NCI-H2081 treated with DMSO at 0.1 percent for 48 hours (cell line): ENCODE results near the gene DENND6B.
"Not testable (repeated sequence)": the region's sequence is repeated elsewhere in the genome, so short reads cannot be mapped to it uniquely, and the experiment has no call there.

ENCODE experiments used
- DNase-seq: peaks from one replicate; lab custom pipeline; 2025; lab: John Stamatoyannopoulos, UW

Gene DENND6B

GRCh38 chr22:50273352-50273751 is 53.5 kb downstream of the DENND6B start:
- not testable (repeated sequence) for DNase-seq

- no peak for DNase-seq
These were observed 54.6 kb downstream of the DENND6B start for GRCh38 chr22:50272044-50272802.

- no peak for DNase-seq
These were observed 55.3 kb downstream of the DENND6B start for GRCh38 chr22:50271519-50271970.

GRCh38 chr22:50270666-50271394 is 56.0 kb downstream of the DENND6B start:
- no peak for DNase-seq

DNA sequence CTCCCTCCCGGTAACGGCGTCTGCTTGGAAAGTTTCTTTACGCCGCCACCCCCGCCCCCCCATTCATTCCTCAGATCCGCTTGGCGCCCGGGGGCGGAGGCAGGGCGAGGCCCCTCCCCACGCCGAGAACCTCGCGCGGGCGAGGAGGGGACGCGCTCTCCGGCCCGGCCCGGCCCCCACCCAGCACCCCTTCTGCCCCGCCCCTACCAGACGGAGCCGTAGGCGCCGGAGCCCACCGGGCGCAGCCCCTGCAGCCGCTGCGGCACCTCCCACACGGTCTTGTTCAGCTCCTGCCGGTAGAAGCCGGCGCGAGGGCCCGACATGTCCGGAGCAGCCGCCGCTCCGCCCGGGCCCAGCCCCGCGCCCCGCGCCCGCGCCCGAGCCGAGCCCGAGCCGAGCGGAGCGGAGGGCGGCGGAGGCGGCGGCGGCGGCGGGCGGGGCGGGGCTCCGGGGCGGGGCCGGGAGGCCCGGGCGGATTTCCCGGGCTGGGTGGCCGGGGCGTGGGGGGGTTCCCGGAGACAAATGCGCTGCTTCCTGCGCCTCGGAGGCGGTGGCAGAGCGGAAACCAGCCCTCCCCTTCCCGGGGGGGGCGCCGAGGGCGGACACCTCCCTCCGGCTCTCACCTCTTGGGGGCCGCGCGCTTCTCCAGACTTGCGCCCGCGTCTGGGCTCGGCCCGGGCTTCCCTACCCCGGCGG is 56.7 kb downstream of the DENND6B start, which contains the start of gene MAPK11:
TSS of gene MAPK11 (minus strand) at position 411 of the 696 bp plus-strand sequence. CDS start at position 323, 88 bp downstream.
- no peak for DNase-seq

GRCh38 chr22:50269573-50269969 is 57.2 kb downstream of the DENND6B start:
- no peak for DNase-seq

- no peak for DNase-seq
These were observed 58.1 kb downstream of the DENND6B start for GRCh38 chr22:50268655-50269113.

GRCh38 chr22:50267591-50268390 is 59.0 kb downstream of the DENND6B start:
- DNase-seq, result no peak

- no peak for DNase-seq
These were observed 59.8 kb downstream of the DENND6B start for GRCh38 chr22:50266994-50267393.

DNA sequence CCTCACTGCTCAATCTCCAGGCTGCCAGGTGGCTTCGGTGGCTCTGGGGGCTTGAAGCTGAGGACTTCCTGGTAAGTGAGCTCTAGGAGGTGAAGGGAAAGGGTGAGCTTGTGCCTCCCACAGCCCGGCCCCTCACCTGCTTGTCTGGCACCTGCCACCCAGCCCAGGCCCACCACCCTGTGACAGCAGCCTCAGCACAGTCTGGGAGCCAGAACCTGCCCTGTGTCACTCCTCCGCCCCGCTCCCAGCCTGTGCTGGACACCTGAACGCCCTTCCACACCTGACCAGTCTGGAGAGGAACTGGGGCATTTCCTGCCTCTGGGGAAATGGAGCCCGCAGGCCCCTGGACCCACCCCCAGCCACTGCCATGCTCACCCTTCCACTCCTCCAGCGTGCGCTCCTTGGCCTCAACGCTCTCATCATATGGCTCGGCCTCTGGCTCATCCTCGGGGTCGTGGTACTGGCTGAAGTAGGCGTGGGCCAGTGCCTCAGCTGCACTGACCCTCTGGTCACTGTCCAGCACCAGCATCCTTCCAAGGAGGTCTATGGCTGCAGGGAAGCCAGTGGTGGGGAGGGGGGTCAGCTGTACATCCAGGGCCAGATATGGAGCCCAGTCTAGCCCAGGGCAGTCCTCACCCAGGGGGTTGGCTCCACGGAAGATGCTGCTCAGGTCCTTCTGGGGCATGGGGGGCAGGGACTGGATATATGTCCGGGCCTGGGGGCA is 61.7 kb downstream of the DENND6B start:
- DNase-seq, result no peak

DNA sequence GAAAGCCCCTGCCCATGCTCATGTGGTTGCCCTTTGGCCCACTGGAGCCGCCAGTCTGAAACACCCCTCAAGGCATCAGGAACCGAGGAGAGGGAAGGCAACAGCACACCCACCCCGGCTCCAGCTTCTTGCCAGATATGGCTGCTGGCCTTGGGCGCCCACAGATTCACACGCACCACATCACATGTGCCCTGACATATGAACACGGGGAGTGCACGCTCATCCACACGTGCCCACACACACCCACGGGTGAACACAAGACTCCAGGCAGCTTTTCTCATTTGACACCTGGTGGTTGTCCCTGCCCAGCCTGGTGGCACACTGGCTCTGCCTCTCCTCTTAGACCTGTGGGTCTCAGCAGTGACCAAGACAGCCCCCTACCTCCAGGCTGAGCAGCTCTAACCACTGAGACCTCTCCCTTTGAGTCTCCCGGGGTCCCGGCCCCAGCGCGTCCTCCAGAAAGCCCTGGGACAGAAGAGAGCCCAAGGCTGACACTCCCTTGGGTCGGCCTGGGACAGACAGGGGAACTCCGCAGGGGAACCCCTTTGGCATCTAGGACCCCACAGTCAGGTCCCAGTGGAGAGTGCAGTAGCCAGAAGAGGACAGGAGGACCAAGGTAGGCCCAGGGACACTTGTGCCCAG is 62.6 kb downstream of the DENND6B start:
- DNase-seq, result no peak

DNA sequence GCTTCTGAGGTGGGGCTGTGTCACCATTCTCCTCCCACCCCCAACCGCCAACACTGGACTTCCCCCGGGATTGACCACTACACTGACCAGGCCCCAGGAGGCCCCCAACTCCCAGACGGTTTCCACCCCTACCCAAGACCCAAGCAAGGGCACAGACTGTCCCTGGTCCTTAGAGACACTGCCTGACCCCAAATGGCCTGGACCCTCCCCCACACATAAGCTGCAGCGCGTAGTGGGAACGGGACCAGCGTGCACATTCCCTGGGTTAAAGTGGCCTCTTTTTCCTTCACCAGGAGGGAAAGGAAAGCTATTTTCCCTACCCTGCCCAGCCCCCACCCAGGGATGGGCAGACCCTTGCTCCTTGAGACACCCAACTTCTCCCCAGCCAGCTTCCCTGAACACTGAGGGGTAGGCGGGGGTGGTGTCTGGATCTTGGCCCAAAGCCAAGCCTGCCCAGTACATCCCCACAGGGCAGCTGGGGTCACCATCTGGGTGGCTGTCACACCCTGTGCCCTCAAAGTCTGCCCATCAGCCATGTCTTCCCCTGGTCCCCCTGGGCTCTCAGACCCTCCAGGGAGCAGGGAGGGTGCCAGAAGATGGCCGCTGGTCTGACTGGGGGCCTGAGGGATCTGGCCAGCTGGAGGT is 63.7 kb downstream of the DENND6B start:
- DNase-seq, result no peak

GRCh38 chr22:50262460-50262911 is 64.3 kb downstream of the DENND6B start:
- DNase-seq, result no peak

DNA sequence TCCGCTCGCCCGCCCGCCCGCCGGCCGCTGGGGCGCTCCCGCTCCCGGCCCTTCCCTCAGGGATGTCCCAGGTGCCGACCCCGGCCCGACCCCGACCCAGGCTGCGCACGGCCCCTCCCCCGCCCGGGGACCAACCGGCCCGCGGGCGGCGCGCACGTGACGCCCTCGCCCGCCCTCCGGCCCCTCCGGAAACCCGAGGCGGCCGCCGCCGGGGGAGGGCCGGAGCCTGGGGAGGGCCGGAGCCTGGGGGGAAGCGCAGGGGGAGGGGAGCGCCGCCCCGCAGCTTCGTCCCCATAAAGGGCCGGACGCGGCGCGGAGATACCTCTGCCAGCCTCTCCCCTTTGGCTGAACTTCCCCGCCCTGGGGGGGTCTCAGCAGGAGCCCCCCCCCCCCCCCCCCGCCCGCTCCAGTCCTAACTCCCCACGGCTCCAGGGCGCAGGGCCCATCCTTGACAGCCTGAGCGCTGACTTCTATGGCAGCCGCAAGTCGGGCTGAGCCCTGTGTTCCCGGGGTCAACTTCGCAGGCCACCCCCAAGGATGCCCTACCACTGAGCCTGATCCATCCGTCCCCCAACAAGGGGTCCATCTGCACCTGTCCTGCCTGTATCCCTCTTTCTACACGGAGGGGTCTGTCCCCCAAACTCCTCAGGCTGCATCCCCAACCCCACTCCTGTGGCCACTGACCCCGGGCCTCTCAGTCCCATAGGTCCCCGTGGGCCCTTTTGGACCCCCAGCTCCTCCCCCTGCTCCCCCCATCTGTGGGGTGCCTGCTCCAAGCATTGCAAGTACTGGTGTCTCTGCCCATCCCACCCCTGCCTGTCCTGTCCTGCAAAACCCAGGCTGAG is 65.0 kb downstream of the DENND6B start, which contains the start of gene MAPK12:
TSS of gene MAPK12 (minus strand) at position 69 of the 845 bp plus-strand sequence. CDS start 174 bp downstream, outside the sequence.
- DNase-seq, result no peak

DNA sequence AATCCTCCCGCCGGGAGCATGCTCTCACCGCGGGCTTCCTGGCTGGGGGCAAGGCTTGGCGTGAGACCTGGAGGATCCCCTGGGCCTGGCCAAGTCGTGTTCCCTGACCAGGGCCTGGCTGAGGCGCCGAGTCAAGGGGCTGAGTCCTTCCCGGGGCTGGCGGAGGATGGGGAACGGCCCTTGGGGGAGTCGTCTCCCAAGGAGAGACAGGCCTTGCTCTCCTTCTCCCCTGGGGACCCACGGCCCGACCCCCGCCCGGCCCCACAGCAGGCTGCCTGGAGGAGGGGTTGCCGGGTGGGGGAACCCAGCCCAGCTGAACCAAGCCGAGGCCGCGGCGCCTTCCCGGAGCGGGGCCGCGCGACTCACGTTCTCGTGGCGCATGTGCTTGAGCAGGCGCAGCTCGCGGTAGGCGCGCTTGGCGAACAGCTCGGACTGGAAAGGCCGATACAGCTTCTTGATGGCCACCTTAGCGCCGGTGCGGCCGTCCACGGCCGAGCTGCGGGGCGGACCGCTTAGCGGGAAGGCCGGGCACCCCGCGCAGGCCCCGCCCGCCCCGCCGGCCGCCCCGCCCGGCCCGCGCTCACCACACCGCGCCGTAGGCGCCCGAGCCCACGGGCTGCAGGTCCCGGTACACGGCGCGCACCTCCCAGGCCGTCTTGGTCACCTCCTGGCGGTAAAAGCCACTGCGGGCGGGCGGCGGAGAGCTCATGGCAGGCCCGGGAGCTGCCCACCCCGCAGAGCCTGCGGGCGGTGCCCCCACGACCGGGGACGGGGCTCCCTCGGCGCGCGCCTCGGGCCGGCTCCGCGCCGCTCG is 65.8 kb downstream of the DENND6B start:
- no peak for DNase-seq

- DNase-seq, result no peak
These were observed 66.4 kb downstream of the DENND6B start for GRCh38 chr22:50260434-50260800.

DNA sequence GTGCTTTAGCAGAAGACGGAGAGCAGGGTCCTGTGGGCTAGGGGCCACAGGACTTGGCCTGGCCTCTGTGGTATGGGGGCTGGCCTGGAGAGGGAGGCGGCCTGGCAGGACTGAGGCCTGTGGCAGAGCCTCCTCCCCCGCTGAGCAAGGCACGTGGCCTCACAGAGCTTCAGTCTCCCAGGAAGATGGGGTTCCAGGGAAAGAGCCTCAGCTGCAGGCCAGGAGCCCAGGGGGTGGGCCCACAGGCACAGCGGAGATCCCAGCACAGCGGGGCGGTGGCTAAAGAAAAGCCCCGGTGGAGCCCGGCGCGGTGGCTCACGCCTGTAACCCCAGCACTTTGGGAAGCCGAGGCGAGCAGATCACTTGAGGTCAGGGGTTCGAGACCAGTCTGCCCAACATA is 67.5 kb downstream of the DENND6B start:
- no peak for DNase-seq
